HL-60 (cell line): ENCODE results near the gene ICAM5.

Experiments used
- CTCF ChIP-seq: IDR thresholded peaks from one replicate; pipeline ENCODE4 v1.5.1; 2011; ENCODE audit warnings: low read length, control low read depth, inconsistent platforms; ENCODE audit not compliant: insufficient read depth
- GABPA ChIP-seq: IDR thresholded peaks from 2 replicates; pipeline ENCODE4 v1.6.1; 2012; ENCODE audit warnings: low read depth
- POLR2AphosphoS5 ChIP-seq: IDR thresholded peaks from 2 replicates; pipeline ENCODE4 v1.6.1; 2012; ENCODE audit warnings: low read depth
- REST ChIP-seq: IDR thresholded peaks from 2 replicates; pipeline ENCODE4 v1.6.1; 2012; ENCODE audit warnings: low read depth; ENCODE audit not compliant: insufficient replicate concordance
- SPI1 ChIP-seq: IDR thresholded peaks from 2 replicates; pipeline ENCODE4 v1.6.1; 2012; ENCODE audit warnings: low read depth, mild to moderate bottlenecking, borderline replicate concordance

- TF ChIP-seq CTCF (no peak), POLR2AphosphoS5 (no peak), REST (no peak), GABPA (no peak), SPI1 (no peak)
Measured at GRCh38 chr19:10243606-10244005, 46.1 kb upstream of the ICAM5 start.
